IPS-NIHi7 (cell line): ENCODE data around the gene ETNK1.
A peak's percentile ranks its signal among the peaks of the same experiment; 100 is the strongest.
"Not testable (repeated sequence)": the region's sequence is repeated elsewhere in the genome, so short reads cannot be mapped to it uniquely, and the experiment has no call there.

Source experiments
- DNase-seq: peaks from one replicate; pipeline ENCODE4 v3.0.0; 2012; ENCODE audit warnings: mixed read lengths; ENCODE audit errors: extremely low spot score

The ETNK1 gene

GRCh38 chr12:22687361-22688076 is 62.5 kb downstream of the ETNK1 start:
- DNase-seq: no peak

- DNase-seq: no peak
These were observed 64.9 kb downstream of the ETNK1 start for GRCh38 chr12:22689876-22690275.

GRCh38 chr12:22691319-22691718 is 66.3 kb downstream of the ETNK1 start:
- DNase-seq: no peak

GRCh38 chr12:22692467-22692866 is 67.5 kb downstream of the ETNK1 start:
- DNase-seq: not testable (repeated sequence)

- no peak for DNase-seq
These were observed 68.1 kb downstream of the ETNK1 start for GRCh38 chr12:22692964-22693555.

- no peak for DNase-seq
These were observed 73.6 kb downstream of the ETNK1 start for GRCh38 chr12:22698576-22698975.

GRCh38 chr12:22699705-22700104 is 74.7 kb downstream of the ETNK1 start:
- not testable (repeated sequence) for DNase-seq

- DNase-seq: peak; percentile 12
These were observed 75.1 kb downstream of the ETNK1 start for GRCh38 chr12:22700106-22700505.

- DNase-seq: not testable (repeated sequence)
These were observed 76.3 kb downstream of the ETNK1 start for GRCh38 chr12:22701216-22701809.

GRCh38 chr12:22702690-22703089 is 77.7 kb downstream of the ETNK1 start:
- DNase-seq: no peak

- DNase-seq: peak; percentile 63
These were observed 84.3 kb downstream of the ETNK1 start for GRCh38 chr12:22709292-22709691.

- DNase-seq: no peak
These were observed 87.1 kb downstream of the ETNK1 start for GRCh38 chr12:22712083-22712482.

GRCh38 chr12:22715254-22715653 is 90.3 kb downstream of the ETNK1 start:
- DNase-seq: no peak

- no peak for DNase-seq
These were observed 94.8 kb downstream of the ETNK1 start for GRCh38 chr12:22719745-22720144.

- no peak for DNase-seq
These were observed 97.1 kb downstream of the ETNK1 start for GRCh38 chr12:22722081-22722480.

GRCh38 chr12:22722779-22723178 is 97.8 kb downstream of the ETNK1 start:
- DNase-seq: no peak

- no peak for DNase-seq
These were observed 104.0 kb downstream of the ETNK1 start for GRCh38 chr12:22728987-22729386.

GRCh38 chr12:22729431-22729956 is 104.5 kb downstream of the ETNK1 start:
- no peak for DNase-seq

GRCh38 chr12:22729957-22730443 is 105.0 kb downstream of the ETNK1 start:
- no peak for DNase-seq

- no peak for DNase-seq
These were observed 106.3 kb downstream of the ETNK1 start for GRCh38 chr12:22731236-22731635.

- no peak for DNase-seq
These were observed 108.8 kb downstream of the ETNK1 start for GRCh38 chr12:22733756-22734155.

GRCh38 chr12:22738945-22739344 is 114.0 kb downstream of the ETNK1 start:
- DNase-seq: no peak
